GM12892 (cell line): Measurements from ENCODE around the gene COA1.

ENCODE experiments used
- POLR2A ChIP-seq: IDR thresholded peaks from 2 replicates; pipeline ENCODE4 v1.6.1; 2011; ENCODE audit warnings: low read depth, low read length, control low read depth
- POLR2AphosphoS5 ChIP-seq: IDR thresholded peaks from 2 replicates; pipeline ENCODE4 v1.6.1; 2011; ENCODE audit warnings: low read depth, low read length, control low read depth

DNA sequence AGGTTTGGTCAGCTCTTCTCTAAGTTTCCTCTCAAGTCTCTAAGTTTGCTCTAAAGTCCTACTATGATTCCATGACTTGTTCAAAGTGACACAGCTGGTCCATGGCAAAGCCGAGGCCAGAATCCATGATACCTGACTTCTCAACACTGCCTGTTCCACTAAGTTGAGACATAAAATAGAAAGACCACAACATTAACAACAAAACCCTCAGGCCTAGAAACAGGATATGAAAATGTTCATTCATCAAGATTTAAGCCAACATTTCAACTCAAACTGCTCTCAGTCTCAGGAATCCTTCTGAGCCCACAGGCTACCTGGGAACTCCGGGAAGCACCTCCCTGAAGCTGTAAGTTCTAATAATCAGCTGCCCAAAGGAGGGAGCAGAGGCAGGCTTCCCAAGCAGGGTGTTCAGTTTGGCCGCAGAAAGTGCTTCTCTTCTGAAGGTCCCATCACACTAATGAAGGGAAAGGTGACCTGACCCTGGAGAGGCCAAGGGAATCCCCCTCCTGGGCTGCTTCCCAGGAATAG is 83.6 kb downstream of the COA1 start:
- TF ChIP-seq POLR2A (0 out of 2 replicates have a peak, but pooled peaks have one; percentile 20), POLR2AphosphoS5 (no peak)
